Panc1 (cell line): Measurements from ENCODE around the gene CDH16. TPM values are rescaled to one million over a fixed set of nuclear protein-coding genes. Genes with fewer than 3 reads are reported as not detected.

Experiments used
- ATAC-seq: fragments of 200-7000 bp; cut with Tn5 transposase; 2 replicates; pipeline ENCODE4 v1.9.1; 2020; ENCODE audit warnings: mild to moderate bottlenecking, moderate library complexity
- BruUV-seq: library from RNA; stranded (reverse); fragments of 400-500 nt; replicated peaks from 2 replicates; lab custom pipeline; 2021; lab: Mats Ljungman, UMichigan
- CTCF ChIA-PET: fragments of 300-600 bp; sonication (Branson Sonifier 250); formaldehyde crosslinking; loops from one replicate; lab custom pipeline; 2022; ENCODE audit warnings: antibody characterized with exemption; lab: Charles Lee
- POLR2A ChIA-PET: fragments of 300-600 bp; sonication (Branson Sonifier 250); formaldehyde crosslinking; loops from one replicate; lab custom pipeline; 2022; ENCODE audit warnings: antibody characterized with exemption; lab: Charles Lee
- DNase-seq: peaks from one replicate; pipeline ENCODE4 v3.0.0-alpha.2; 2010; ENCODE audit warnings: low read depth, low spot score
- H3K27ac ChIP-seq: 2 replicates; pipeline ENCODE4 v1.5.1; 2011; ENCODE audit warnings: mild to moderate bottlenecking, low read length, inconsistent platforms
- H3K27me3 ChIP-seq: fragments of 200-500 bp; sonication (Bioruptor generic); 2 replicates; pipeline ENCODE4 v1.6.0; 2014; ENCODE audit warnings: low read length, inconsistent platforms; ENCODE audit not compliant: control insufficient read depth, insufficient read depth
- H3K36me3 ChIP-seq: fragments of 200-500 bp; sonication (Bioruptor generic); 2 replicates; pipeline ENCODE4 v1.5.1; 2014; ENCODE audit warnings: inconsistent platforms, mild to moderate bottlenecking, low read length, moderate library complexity; ENCODE audit not compliant: control insufficient read depth, insufficient read depth
- H3K4me1 ChIP-seq: 2 replicates; pipeline ENCODE4 v1.5.1; 2011; ENCODE audit warnings: inconsistent platforms, mild to moderate bottlenecking, low read length, moderate library complexity; ENCODE audit not compliant: control insufficient read depth, insufficient read depth
- H3K4me3 ChIP-seq, 2 experiments: 2 replicates each; pipeline ENCODE4 v1.5.1; 2011 to 2012; ENCODE audit warnings: low read depth in 2 of 2, low read length in 2 of 2, mild to moderate bottlenecking in 2 of 2, inconsistent platforms in 1 of 2, moderate library complexity in 1 of 2
- H3K9me3 ChIP-seq: fragments of 200-500 bp; sonication (Bioruptor generic); 2 replicates; pipeline ENCODE4 v1.5.1; 2014; ENCODE audit warnings: low read depth, mild to moderate bottlenecking, inconsistent platforms, low read length, moderate library complexity; ENCODE audit not compliant: control insufficient read depth, insufficient read depth
- POLR2AphosphoS5 ChIP-seq: IDR thresholded peaks from 2 replicates; pipeline ENCODE4 v1.6.1; 2012; ENCODE audit warnings: mild to moderate bottlenecking, low read depth, low read length, moderate library complexity
- SIN3A ChIP-seq: IDR thresholded peaks from 2 replicates; pipeline ENCODE4 v1.6.1; 2012; ENCODE audit warnings: low read depth, mild to moderate bottlenecking, low read length, moderate library complexity, borderline replicate concordance; ENCODE audit not compliant: insufficient read depth
- TCF7L2 ChIP-seq: IDR thresholded peaks from 2 replicates; pipeline ENCODE4 v1.6.1; 2011; ENCODE audit warnings: mild to moderate bottlenecking, low read depth, low read length, inconsistent platforms
- in situ Hi-C: cut with HindIII; loops from 2 replicates; pipeline ENCODE4 v1.10.0; 2016; ENCODE audit warnings: low sequenced_read_pairs, low pct_unique_long_range_greater_than_20kb
- intact Hi-C: fragments of 100-400 bp; cut with micrococcal nuclease; formaldehyde crosslinking; loops from one replicate; pipeline ENCODE4 v1.10.0; 2022; ENCODE audit not compliant: unreplicated experiment
- total RNA-seq: library from RNA; stranded (reverse); gene quantifications from one replicate; pipeline ENCODE4 v1.2.1, GENCODE V29; 2021; ENCODE audit not compliant: unreplicated experiment
- TF ChIP-seq, protein P1 (sequence below), 2 experiments: IDR thresholded peaks; 2 replicates each; pipeline ENCODE4 v1.6.1; 2011 to 2012; ENCODE audit warnings: low read depth in 2 of 2, control low read depth in 1 of 2, low read length in 1 of 2, mild to moderate bottlenecking in 1 of 2, moderate library complexity in 1 of 2; ENCODE audit not compliant: insufficient read depth in 1 of 2
- TF ChIP-seq, protein P2 (sequence below): fragments of 450-650 bp; IDR thresholded peaks from 2 replicates; pipeline ENCODE4 v1.5.1; 2017; ENCODE audit warnings: mild to moderate bottlenecking

The CDH16 gene
- total RNA-seq, 1 experiment from 2014 or later = not detected

DNA sequence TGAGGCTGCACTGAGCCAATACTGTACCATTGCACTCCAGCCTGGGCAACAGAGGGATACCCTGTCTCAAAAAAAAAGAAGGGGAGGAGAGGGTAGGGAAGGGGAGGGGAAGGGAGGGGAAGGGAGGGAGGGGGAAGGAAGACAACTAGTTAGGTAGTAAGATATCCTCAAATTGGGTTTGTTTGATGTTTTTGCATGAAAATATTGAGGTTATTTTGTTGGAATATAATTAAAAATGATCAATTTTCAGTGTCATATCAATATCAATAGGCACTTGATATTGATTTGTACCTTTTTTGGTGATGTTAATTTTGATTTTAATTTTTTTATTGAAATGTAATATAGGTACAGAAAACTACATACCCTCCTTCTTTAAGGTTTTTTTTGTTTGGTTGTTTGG, 55.0 kb downstream of the CDH16 start:
- DNase-seq = no peak
- ChIA-PET CTCF (no interaction called here), POLR2A (no interaction called here)
- no peak for ATAC-seq
- H3K4me3 ChIP-seq = no peak overlapping the region
- no peaks in the 10 kb centered on the region; the same call in 1 of the 2 replicates for H3K4me1 ChIP-seq
- H3K9me3 ChIP-seq = no peaks in the 10 kb centered on the region
- intact Hi-C loops = no loop called here
- BruUV-seq = no TSS peak
- in situ Hi-C loops = no loop called here
- TF ChIP-seq, protein P1, sequence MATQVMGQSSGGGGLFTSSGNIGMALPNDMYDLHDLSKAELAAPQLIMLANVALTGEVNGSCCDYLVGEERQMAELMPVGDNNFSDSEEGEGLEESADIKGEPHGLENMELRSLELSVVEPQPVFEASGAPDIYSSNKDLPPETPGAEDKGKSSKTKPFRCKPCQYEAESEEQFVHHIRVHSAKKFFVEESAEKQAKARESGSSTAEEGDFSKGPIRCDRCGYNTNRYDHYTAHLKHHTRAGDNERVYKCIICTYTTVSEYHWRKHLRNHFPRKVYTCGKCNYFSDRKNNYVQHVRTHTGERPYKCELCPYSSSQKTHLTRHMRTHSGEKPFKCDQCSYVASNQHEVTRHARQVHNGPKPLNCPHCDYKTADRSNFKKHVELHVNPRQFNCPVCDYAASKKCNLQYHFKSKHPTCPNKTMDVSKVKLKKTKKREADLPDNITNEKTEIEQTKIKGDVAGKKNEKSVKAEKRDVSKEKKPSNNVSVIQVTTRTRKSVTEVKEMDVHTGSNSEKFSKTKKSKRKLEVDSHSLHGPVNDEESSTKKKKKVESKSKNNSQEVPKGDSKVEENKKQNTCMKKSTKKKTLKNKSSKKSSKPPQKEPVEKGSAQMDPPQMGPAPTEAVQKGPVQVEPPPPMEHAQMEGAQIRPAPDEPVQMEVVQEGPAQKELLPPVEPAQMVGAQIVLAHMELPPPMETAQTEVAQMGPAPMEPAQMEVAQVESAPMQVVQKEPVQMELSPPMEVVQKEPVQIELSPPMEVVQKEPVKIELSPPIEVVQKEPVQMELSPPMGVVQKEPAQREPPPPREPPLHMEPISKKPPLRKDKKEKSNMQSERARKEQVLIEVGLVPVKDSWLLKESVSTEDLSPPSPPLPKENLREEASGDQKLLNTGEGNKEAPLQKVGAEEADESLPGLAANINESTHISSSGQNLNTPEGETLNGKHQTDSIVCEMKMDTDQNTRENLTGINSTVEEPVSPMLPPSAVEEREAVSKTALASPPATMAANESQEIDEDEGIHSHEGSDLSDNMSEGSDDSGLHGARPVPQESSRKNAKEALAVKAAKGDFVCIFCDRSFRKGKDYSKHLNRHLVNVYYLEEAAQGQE (IDR thresholded peaks at IDR 0.05; ENCODE audit: insufficient read depth in 1 of 2, low read depth in 2 of 2, low read length in 1 of 2) = no peak
- TF ChIP-seq SIN3A = no peak
- TF ChIP-seq POLR2AphosphoS5 = no peak
- TF ChIP-seq TCF7L2 = no peak
- TF ChIP-seq, protein P2, sequence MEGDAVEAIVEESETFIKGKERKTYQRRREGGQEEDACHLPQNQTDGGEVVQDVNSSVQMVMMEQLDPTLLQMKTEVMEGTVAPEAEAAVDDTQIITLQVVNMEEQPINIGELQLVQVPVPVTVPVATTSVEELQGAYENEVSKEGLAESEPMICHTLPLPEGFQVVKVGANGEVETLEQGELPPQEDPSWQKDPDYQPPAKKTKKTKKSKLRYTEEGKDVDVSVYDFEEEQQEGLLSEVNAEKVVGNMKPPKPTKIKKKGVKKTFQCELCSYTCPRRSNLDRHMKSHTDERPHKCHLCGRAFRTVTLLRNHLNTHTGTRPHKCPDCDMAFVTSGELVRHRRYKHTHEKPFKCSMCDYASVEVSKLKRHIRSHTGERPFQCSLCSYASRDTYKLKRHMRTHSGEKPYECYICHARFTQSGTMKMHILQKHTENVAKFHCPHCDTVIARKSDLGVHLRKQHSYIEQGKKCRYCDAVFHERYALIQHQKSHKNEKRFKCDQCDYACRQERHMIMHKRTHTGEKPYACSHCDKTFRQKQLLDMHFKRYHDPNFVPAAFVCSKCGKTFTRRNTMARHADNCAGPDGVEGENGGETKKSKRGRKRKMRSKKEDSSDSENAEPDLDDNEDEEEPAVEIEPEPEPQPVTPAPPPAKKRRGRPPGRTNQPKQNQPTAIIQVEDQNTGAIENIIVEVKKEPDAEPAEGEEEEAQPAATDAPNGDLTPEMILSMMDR = no peak
- H3K36me3 ChIP-seq = no peaks in the 10 kb centered on the region
- H3K27me3 ChIP-seq = no peaks in the 10 kb centered on the region
- no peak overlapping the region for H3K27ac ChIP-seq

DNA sequence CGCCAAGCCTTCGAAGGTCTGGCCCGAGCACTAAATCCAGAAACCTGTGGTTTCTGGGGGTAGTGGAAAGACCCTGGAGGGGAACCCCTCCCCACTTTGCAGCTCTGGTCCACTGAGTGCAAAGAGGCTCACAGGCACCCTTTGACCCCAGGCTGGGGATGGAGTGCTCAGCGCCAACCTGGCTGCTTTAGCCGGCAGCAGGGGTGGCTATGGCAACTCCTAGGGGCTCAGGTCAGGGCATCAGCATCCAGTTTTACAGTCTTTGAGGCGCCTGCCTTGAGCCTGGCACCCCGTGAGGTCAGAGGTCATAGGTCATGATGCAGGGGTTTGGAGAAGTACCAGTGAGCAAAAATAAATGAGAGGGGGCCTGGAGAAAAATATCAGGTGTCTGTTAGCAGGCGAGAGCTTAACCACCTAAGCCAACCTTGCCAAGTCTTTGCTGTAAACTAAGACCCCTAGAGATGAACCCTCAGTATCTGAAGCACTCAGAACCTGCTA, 56.6 kb downstream of the CDH16 start:
- intact Hi-C loops = no loop called here
- ATAC-seq (no peak), DNase-seq (no peak)
- Histone ChIP-seq H3K27ac (no peak overlapping the region), H3K36me3 (no peaks in the 10 kb centered on the region), H3K4me1 (no peaks in the 10 kb centered on the region), H3K27me3 (no peaks in the 10 kb centered on the region), H3K4me3 (no peak overlapping the region), H3K9me3 (no peaks in the 10 kb centered on the region)
- TF ChIP-seq SIN3A = no peak
- TF ChIP-seq, protein P2 = no peak
- in situ Hi-C loops = no loop called here
- ChIA-PET POLR2A (no interaction called here), CTCF (interaction anchor here (0.8 to 1.2 kb wide), 2 partner anchors 19 to 31 kb away, joined by 3 to 4 read pairs; partner anchors contain the start of gene NAE1)
- no TSS peak for BruUV-seq
